BJ (cell line): Measurements from ENCODE around the gene OR4F16. TPM values are rescaled to one million over a fixed set of nuclear protein-coding genes. Genes with fewer than 3 reads are reported as not detected.
"Not testable (repeated sequence)": the region's sequence is repeated elsewhere in the genome, so short reads cannot be mapped to it uniquely, and the experiment has no call there.

Experiments used
- CTCF ChIA-PET: fragments of 350-600 bp; formaldehyde crosslinking; extraction: SDS; loops from one replicate; lab custom pipeline; 2021; ENCODE audit warnings: antibody characterized with exemption, inconsistent platforms; lab: Yijun Ruan, JAX
- POLR2A ChIA-PET: fragments of 300-600 bp; sonication (Branson Sonifier 250); formaldehyde crosslinking; extraction: SDS; loops from one replicate; lab custom pipeline; 2021; ENCODE audit warnings: antibody characterized with exemption; lab: Charles Lee
- DNase-seq: peaks from one replicate; pipeline ENCODE4 v3.0.0-alpha.2; 2011; ENCODE audit warnings: low read depth
- H3K27me3 ChIP-seq: 2 replicates; pipeline ENCODE4 v1.6.0; 2011; ENCODE audit warnings: low read length; ENCODE audit not compliant: control insufficient read depth, insufficient read depth
- H3K36me3 ChIP-seq: 2 replicates; pipeline ENCODE4 v1.5.1; 2011; ENCODE audit warnings: low read length; ENCODE audit not compliant: control insufficient read depth, insufficient read depth
- H3K4me3 ChIP-seq: 2 replicates; pipeline ENCODE4 v1.5.1; 2011; ENCODE audit warnings: low read depth, mild to moderate bottlenecking, control low read depth, low read length
- polyA minus RNA-seq: library from RNA; depleted of rRNA, polyadenylated mRNA; stranded (reverse); fragments of >200 nt; gene quantifications from 2 replicates; pipeline ENCODE4 v1.2.3, GENCODE V29; 2011; rRNA and poly(A)+ RNA removed
- polyA plus RNA-seq: library from polyadenylated mRNA; depleted of rRNA; stranded (reverse); fragments of >200 nt; gene quantifications from 2 replicates; pipeline ENCODE4 v1.2.3, GENCODE V29; 2011; rRNA removed

The OR4F16 gene
- not detected in 2 replicates for polyA plus RNA-seq
- polyA minus RNA-seq: 0.41 and 0.81 TPM in 2 replicates

GRCh38 chr1:686554-686953 is at the start of gene OR4F16:
Gene OR4F16, minus strand, starts transcription at chr1:686654. Its CDS starts 0 bp downstream, at chr1:686654.
- H3K27me3 ChIP-seq, DNase-seq, POLR2A ChIA-PET, CTCF ChIA-PET, H3K4me3 ChIP-seq, H3K36me3 ChIP-seq: not testable (repeated sequence)

GRCh38 chr1:733649-734048 is 47.2 kb upstream of the OR4F16 start:
- H3K27me3 ChIP-seq, CTCF ChIA-PET, POLR2A ChIA-PET, DNase-seq, H3K4me3 ChIP-seq, H3K36me3 ChIP-seq: not testable (repeated sequence)

GRCh38 chr1:727040-727439 is 40.6 kb upstream of the OR4F16 start:
- POLR2A ChIA-PET, CTCF ChIA-PET, DNase-seq, H3K4me3 ChIP-seq, H3K36me3 ChIP-seq, H3K27me3 ChIP-seq: not testable (repeated sequence)

Other genes with a start within 250 kb of the OR4F16 start
- not detected in 2 replicates for gene OR4F29, start 235.0 kb downstream of the OR4F16 start, polyA plus RNA-seq
- 6.3 and 10.0 TPM in 2 replicates for gene SAMD11, start 237.3 kb upstream of the OR4F16 start, polyA plus RNA-seq